Measurements from ENCODE around the gene MCF2L2. TPM values are rescaled to one million over a fixed set of nuclear protein-coding genes. Genes with fewer than 3 reads are reported as not detected.

The MCF2L2 gene
- total and polyA plus RNA-seq, 3 donors from 2014 or later, result 6.8 to 24.2 (median 14.6) TPM

DNA sequence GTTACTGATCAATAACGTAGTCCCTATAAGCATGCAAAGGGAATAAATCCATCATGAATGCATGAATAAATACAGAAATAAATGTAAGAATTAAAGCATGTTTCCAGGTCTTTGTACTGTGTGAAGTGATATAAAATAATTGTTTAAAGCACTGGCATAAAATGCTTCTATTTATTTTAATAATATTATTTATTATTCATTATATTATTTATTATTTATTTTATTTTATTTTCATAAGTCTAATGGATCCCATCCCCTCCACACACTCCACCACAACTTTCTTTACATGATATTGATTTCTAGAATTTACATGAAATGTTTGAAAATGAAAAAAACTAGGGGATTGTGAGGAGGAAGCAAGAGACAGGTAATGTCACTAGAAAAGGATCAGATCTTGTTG lies 73.5 kb downstream of the MCF2L2 start:
- H3K36me3 ChIP-seq (ENCODE audit: low read depth, missing control alignments), result no peaks in the 10 kb centered on the region
- no peaks in the 10 kb centered on the region for H3K4me1 ChIP-seq
- TF ChIP-seq, protein P1, sequence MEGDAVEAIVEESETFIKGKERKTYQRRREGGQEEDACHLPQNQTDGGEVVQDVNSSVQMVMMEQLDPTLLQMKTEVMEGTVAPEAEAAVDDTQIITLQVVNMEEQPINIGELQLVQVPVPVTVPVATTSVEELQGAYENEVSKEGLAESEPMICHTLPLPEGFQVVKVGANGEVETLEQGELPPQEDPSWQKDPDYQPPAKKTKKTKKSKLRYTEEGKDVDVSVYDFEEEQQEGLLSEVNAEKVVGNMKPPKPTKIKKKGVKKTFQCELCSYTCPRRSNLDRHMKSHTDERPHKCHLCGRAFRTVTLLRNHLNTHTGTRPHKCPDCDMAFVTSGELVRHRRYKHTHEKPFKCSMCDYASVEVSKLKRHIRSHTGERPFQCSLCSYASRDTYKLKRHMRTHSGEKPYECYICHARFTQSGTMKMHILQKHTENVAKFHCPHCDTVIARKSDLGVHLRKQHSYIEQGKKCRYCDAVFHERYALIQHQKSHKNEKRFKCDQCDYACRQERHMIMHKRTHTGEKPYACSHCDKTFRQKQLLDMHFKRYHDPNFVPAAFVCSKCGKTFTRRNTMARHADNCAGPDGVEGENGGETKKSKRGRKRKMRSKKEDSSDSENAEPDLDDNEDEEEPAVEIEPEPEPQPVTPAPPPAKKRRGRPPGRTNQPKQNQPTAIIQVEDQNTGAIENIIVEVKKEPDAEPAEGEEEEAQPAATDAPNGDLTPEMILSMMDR (IDR thresholded peaks at IDR 0.05), result no peak
- no peak for TF ChIP-seq POLR2A (IDR thresholded peaks at IDR 0.05)
- no peak for DNase-seq
- H3K9me3 ChIP-seq, result no peaks in the 10 kb centered on the region
- H3K27me3 ChIP-seq, result no peaks in the 10 kb centered on the region
- H3K4me3 ChIP-seq, result no peak overlapping the region
- H3K27ac ChIP-seq, result no peak overlapping the region
- intact Hi-C loops (cut with DNase I; ENCODE audit: low total_unique reads), result no loop called here
- 95 to 100% methylated on average over 1 of the region's 1 CpG for WGBS, 2 donors

DNA sequence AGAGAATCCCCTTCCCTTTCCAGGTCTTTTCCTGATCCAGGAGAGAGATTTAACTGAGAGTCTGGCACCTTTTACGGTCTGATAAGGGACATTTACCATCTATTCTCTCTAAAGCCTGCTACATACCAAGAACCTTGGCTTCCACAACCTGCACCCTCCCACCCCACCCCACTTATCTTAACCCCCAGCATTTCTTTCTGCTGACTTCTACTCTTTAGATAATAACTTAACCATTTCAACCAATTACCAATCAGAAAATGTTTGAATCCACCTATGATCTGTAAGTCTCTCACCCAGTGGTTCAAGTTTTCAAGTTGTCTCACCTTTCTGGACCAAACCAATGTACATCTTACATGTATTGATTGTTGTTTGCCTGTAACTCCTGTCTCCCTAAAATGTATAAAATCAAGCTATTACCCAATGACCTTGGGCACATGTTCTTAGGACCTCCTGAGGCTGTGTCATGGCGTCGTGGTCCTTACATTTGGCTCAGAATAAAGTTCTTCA lies 74.0 kb downstream of the MCF2L2 start:
- Histone ChIP-seq H3K36me3 (ENCODE audit: low read depth, missing control alignments) (no peaks in the 10 kb centered on the region), H3K9me3 (no peaks in the 10 kb centered on the region), H3K27me3 (no peaks in the 10 kb centered on the region), H3K4me3 (no peak overlapping the region), H3K4me1 (no peaks in the 10 kb centered on the region), H3K27ac (no peak overlapping the region)
- WGBS, 2 donors, result 93 to 97% methylated on average over 3 of the region's 3 CpGs
- intact Hi-C loops (cut with DNase I; ENCODE audit: low total_unique reads), result no loop called here
- TF ChIP-seq, protein P1 (IDR thresholded peaks at IDR 0.05), result no peak
- no peak for TF ChIP-seq POLR2A (IDR thresholded peaks at IDR 0.05)
- DNase-seq, result no peak

DNA sequence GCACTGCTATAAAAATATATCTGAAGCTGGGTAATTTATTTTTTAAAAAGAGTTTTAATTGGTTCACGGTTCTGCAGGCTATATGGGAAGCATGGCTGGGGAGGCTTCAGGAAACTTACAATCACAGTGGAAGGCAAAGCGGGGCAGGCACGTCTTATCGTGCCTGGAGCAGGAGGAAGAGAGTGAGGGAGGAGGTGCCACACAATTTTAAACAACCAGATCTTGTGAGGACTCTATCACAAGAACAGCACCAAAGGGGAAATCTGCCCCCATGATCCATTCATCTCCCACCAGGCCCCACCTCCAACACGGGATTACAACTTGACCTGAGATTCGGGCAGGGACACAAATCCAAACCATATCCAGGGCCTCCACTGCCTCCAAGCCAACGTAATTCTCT lies 75.0 kb downstream of the MCF2L2 start:
- H3K27ac ChIP-seq, result no peak overlapping the region
- WGBS, 2 donors, result 95 to 96% methylated on average over 7 of the region's 7 CpGs
- no peak for TF ChIP-seq POLR2A (IDR thresholded peaks at IDR 0.05)
- TF ChIP-seq, protein P1 (IDR thresholded peaks at IDR 0.05), result no peak
- H3K9me3 ChIP-seq, result no peaks in the 10 kb centered on the region
- intact Hi-C loops (cut with DNase I; ENCODE audit: low total_unique reads), result no loop called here
- no peak overlapping the region for H3K4me3 ChIP-seq
- no peaks in the 10 kb centered on the region for H3K36me3 ChIP-seq (ENCODE audit: low read depth, missing control alignments)
- DNase-seq, result no peak
- H3K4me1 ChIP-seq, result no peaks in the 10 kb centered on the region
- no peaks in the 10 kb centered on the region for H3K27me3 ChIP-seq

DNA sequence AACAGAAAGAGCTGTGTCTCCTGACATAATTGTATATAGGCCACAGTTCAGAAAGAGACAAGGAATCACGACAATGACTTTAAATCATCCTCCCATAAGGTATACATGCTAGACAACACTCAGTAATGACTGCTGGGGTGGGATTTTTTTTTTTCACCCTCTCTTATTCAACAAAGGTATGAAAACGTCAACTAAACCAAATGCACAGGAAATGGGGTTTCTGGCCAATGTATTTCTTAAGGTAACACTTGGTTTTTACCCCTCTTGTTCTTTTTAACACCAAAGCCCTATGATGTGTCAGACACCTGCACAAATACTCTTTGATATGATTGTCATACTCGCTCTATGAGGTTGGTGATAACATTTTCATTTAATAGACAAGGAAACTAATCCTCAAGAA lies 78.3 kb downstream of the MCF2L2 start:
- 73 to 79% methylated on average over 3 of the region's 3 CpGs for WGBS, 2 donors

More for the DNA sequence above, 78.3 kb downstream of the MCF2L2 start:
- Histone ChIP-seq H3K4me1 (no peaks in the 10 kb centered on the region), H3K9me3 (no peaks in the 10 kb centered on the region), H3K4me3 (no peak overlapping the region), H3K27me3 (no peaks in the 10 kb centered on the region), H3K36me3 (ENCODE audit: low read depth, missing control alignments) (no peaks in the 10 kb centered on the region), H3K27ac (no peak overlapping the region)
- no peak for DNase-seq
- intact Hi-C loops (cut with DNase I; ENCODE audit: low total_unique reads), result no loop called here
- TF ChIP-seq POLR2A (IDR thresholded peaks at IDR 0.05), result no peak
- TF ChIP-seq, protein P1 (IDR thresholded peaks at IDR 0.05), result no peak
